ENCODE measurements around the gene PACS2. TPM values are rescaled to one million over a fixed set of nuclear protein-coding genes. Genes with fewer than 3 reads are reported as not detected.
A peak's percentile ranks its signal among the peaks of the same experiment; 100 is the strongest.

Gene PACS2
- total and polyA plus RNA-seq, 2 of the 8 experiments (the other 6 are each of a cell fraction or from before 2014, with no cell fraction given), result 38.0 to 62.8 TPM

- H2AFZ ChIP-seq (ENCODE audit: low read length), result no peak overlapping the region
- H2BK12ac ChIP-seq (ENCODE audit: low read depth, low read length), result peak overlapping the region; percentile 71; the same call in 1 of the 2 replicates
- DNase-seq (ENCODE audit: low read depth in 1 of 2, low spot score in 2 of 2) (no peak), FAIRE-seq (no peak)
- peak overlapping the region in 1 of 4 experiments; percentile 71; a peak in 2 of 8 replicates for H3K4me3 ChIP-seq (ENCODE audit: extremely low read depth in 1 of 4, insufficient read depth in 2 of 4, low read depth in 3 of 4, low read length in 4 of 4)
- no peak overlapping the region for H3K23ac ChIP-seq (ENCODE audit: insufficient read length)
- no peaks in the 10 kb centered on the region for H4K20me1 ChIP-seq (replicated peaks in 1 of 2; ENCODE audit: control insufficient read depth in 1 of 2, insufficient read depth in 2 of 2, low read length in 2 of 2)
- H3K79me2 ChIP-seq (ENCODE audit: control insufficient read depth in 1 of 2, insufficient read depth in 2 of 2, low read length in 2 of 2), result no peaks in the 10 kb centered on the region
- no peak overlapping the region for H3K14ac ChIP-seq (ENCODE audit: insufficient read length)
- no peak overlapping the region for H3K27ac ChIP-seq (ENCODE audit: low read depth, low read length)
- WGBS, 2 experiments (ENCODE audit: extremely low coverage in 1 of 2, insufficient coverage in 1 of 2, insufficient read length in 1 of 2, insufficient replicate concordance in 2 of 2, low coverage in 1 of 2, low lambda C conversion rate in 2 of 2, missing lambda C conversion rate in 1 of 2), result 95% methylated on average over 13 of the region's 13 CpGs; no CpG with 5 or more reads in 1 of the 2 experiments
- no peak overlapping the region for H2BK5ac ChIP-seq (ENCODE audit: low read depth, low read length)
- H3K9me3 ChIP-seq (ENCODE audit: insufficient read depth in 2 of 2, low read depth in 1 of 2, low read length in 1 of 2), result peaks cover 22 to 38% of the 10 kb centered on the region in 2 experiments
- H3K27me3 ChIP-seq (replicated peaks in 1 of 4; ENCODE audit: control insufficient read depth in 3 of 4, extremely low read depth in 1 of 4, insufficient read depth in 3 of 4, low read length in 3 of 4), result peaks cover 0 to 16% (median 7%) of the 10 kb centered on the region in 4 experiments; a peak in 3 of 7 replicates
- POLR2A ChIA-PET (ENCODE audit: partially characterized antibody), result interaction anchor here (0.7 to 2.8 kb wide), 7 partner anchors 9 to 470 kb away, joined by 3 to 9 read pairs (median 4); no protein-coding TSS in a partner anchor
- H3K79me1 ChIP-seq (ENCODE audit: low read depth, low read length), result no peaks in the 10 kb centered on the region; the same call in 1 of the 2 replicates
- peak overlapping the region; percentile 14 for H4K91ac ChIP-seq (replicated peaks; ENCODE audit: insufficient read length, low read length)
- H3K36me3 ChIP-seq (ENCODE audit: control insufficient read depth in 2 of 4, insufficient read depth in 4 of 4, low read length in 3 of 4), result peaks cover 0 to 18% (median 2%) of the 10 kb centered on the region in 4 experiments; a peak in 4 of 8 replicates
- peak overlapping the region; percentile 29 to 75; a peak in 2 of 4 replicates for H3K4me2 ChIP-seq (ENCODE audit: insufficient read depth in 1 of 2, low read depth in 2 of 2, low read length in 2 of 2)
- H2BK15ac ChIP-seq (ENCODE audit: low read length), result no peak overlapping the region
- CTCF ChIA-PET (ENCODE audit: partially characterized antibody), result interaction anchor here (0.8 to 1.6 kb wide), 5 partner anchors 8 to 190 kb away, joined by 3 to 6 read pairs (median 4); no protein-coding TSS in a partner anchor
- no peak overlapping the region for H3K56ac ChIP-seq (replicated peaks; ENCODE audit: insufficient read length, low read depth, low read length)
- H3K23me2 ChIP-seq (ENCODE audit: low read depth, low read length), result peaks cover 3% of the 10 kb centered on the region; the same call in 1 of the 2 replicates
- no peak overlapping the region for H4K5ac ChIP-seq (ENCODE audit: insufficient read length, low read depth, low read length)
- no peak overlapping the region for H2BK120ac ChIP-seq (replicated peaks; ENCODE audit: low read depth, low read length)
- no peak overlapping the region for H2BK20ac ChIP-seq (ENCODE audit: low read length)
- H3K9ac ChIP-seq (replicated peaks in 1 of 4; ENCODE audit: extremely low read depth in 1 of 4, low read depth in 3 of 4, low read length in 3 of 4), result no peak overlapping the region
- no peak overlapping the region; the same call in 1 of the 2 replicates for H2AK5ac ChIP-seq (ENCODE audit: low read depth, low read length)
- no peak overlapping the region for H3K4ac ChIP-seq (replicated peaks; ENCODE audit: insufficient read length, low read depth, low read length)
- H4K8ac ChIP-seq (ENCODE audit: extremely low read depth, insufficient read depth, low read length), result peak overlapping the region; percentile 99
- TF ChIP-seq RAD21 (IDR thresholded peaks at IDR 0.05 in 1 of 2, conservative IDR thresholded peaks at IDR 0.05 in 1 of 2; ENCODE audit: low read depth in 2 of 2, low read length in 2 of 2), result no peak
- TF ChIP-seq KDM5A (IDR thresholded peaks at IDR 0.05; ENCODE audit: low read length), result no peak
- TF ChIP-seq EZH2 (IDR thresholded peaks at IDR 0.05; ENCODE audit: low read depth, low read length, severe bottlenecking), result no peak
- no peak for TF ChIP-seq RFX5 (IDR thresholded peaks at IDR 0.05; ENCODE audit: borderline replicate concordance, low read depth, low read length)
- TF ChIP-seq POU5F1 (IDR thresholded peaks at IDR 0.05; ENCODE audit: low read depth, low read length), result no peak
- no peak for TF ChIP-seq SRF (IDR thresholded peaks at IDR 0.05; ENCODE audit: low read depth, low read length)
- TF ChIP-seq RXRA (IDR thresholded peaks at IDR 0.05; ENCODE audit: insufficient read depth, low read depth, low read length), result no peak
- TF ChIP-seq SP4 (IDR thresholded peaks at IDR 0.05; ENCODE audit: low read length), result no peak
- TF ChIP-seq CHD2 (IDR thresholded peaks at IDR 0.05; ENCODE audit: low read length), result no peak
- TF ChIP-seq CBX8 (IDR thresholded peaks at IDR 0.05; ENCODE audit: borderline replicate concordance, low read depth, low read length), result no peak
- TF ChIP-seq JUND (IDR thresholded peaks at IDR 0.05; ENCODE audit: low read length), result no peak
- TF ChIP-seq, protein P1, sequence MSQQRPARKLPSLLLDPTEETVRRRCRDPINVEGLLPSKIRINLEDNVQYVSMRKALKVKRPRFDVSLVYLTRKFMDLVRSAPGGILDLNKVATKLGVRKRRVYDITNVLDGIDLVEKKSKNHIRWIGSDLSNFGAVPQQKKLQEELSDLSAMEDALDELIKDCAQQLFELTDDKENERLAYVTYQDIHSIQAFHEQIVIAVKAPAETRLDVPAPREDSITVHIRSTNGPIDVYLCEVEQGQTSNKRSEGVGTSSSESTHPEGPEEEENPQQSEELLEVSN (IDR thresholded peaks at IDR 0.05), result no peak
- peaks cover 0 to 9% (median 3%) of the 10 kb centered on the region in 4 experiments; a peak in 4 of 7 replicates for H3K4me1 ChIP-seq (replicated peaks in 1 of 4; ENCODE audit: control insufficient read depth in 3 of 4, insufficient read depth in 4 of 4, low read length in 3 of 4)
- H3K18ac ChIP-seq (ENCODE audit: extremely low read depth, low read length), result no peak overlapping the region
Observed at GRCh38 chr14:105397350-105397931, 82.9 kb downstream of the PACS2 start.

All from H1 (cell line).